PFSK-1 (cell line): Measurements from ENCODE around the gene OARD1.

Experiments
- SIN3A ChIP-seq: IDR thresholded peaks from 2 replicates; pipeline ENCODE4 v1.6.1; 2012; ENCODE audit warnings: mild to moderate bottlenecking, low read length, moderate library complexity, borderline replicate concordance; ENCODE audit not compliant: insufficient read depth
- TF ChIP-seq, protein P1 (sequence below), 2 experiments: IDR thresholded peaks; 2 replicates each; pipeline versions ENCODE4 v1.6.1 to v1.8.0; 2011 to 2012; ENCODE audit warnings: low read depth in 2 of 2, low read length in 2 of 2, control low read depth in 1 of 2, inconsistent platforms in 1 of 2, mild to moderate bottlenecking in 1 of 2, moderate library complexity in 1 of 2; ENCODE audit not compliant: insufficient read depth in 1 of 2

DNA sequence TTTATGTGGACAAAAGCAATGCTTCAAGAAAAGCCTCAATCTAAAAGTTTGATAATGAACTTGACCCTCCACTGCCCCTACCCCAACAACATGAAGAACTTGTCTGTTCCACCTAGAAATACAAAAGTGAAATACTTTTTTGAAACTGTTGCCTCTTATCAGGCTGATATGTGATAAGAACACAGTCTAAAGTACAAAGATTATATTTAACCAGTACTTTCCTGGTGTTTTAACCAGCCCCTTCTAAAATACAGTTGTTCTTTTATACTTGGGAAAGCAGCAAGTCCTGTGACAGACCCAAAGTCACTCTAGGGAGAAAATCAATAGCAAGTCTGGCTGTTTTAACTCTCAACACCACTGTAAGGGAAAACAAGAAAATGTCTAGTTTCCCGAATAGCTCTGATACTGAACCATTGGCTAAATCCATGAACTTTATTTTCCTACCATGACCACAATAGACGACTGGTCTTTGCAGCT lies 6.6 kb downstream of the OARD1 start:
- TF ChIP-seq, protein P1, sequence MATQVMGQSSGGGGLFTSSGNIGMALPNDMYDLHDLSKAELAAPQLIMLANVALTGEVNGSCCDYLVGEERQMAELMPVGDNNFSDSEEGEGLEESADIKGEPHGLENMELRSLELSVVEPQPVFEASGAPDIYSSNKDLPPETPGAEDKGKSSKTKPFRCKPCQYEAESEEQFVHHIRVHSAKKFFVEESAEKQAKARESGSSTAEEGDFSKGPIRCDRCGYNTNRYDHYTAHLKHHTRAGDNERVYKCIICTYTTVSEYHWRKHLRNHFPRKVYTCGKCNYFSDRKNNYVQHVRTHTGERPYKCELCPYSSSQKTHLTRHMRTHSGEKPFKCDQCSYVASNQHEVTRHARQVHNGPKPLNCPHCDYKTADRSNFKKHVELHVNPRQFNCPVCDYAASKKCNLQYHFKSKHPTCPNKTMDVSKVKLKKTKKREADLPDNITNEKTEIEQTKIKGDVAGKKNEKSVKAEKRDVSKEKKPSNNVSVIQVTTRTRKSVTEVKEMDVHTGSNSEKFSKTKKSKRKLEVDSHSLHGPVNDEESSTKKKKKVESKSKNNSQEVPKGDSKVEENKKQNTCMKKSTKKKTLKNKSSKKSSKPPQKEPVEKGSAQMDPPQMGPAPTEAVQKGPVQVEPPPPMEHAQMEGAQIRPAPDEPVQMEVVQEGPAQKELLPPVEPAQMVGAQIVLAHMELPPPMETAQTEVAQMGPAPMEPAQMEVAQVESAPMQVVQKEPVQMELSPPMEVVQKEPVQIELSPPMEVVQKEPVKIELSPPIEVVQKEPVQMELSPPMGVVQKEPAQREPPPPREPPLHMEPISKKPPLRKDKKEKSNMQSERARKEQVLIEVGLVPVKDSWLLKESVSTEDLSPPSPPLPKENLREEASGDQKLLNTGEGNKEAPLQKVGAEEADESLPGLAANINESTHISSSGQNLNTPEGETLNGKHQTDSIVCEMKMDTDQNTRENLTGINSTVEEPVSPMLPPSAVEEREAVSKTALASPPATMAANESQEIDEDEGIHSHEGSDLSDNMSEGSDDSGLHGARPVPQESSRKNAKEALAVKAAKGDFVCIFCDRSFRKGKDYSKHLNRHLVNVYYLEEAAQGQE (IDR thresholded peaks at IDR 0.05; ENCODE audit: insufficient read depth in 1 of 2, low read depth in 2 of 2, low read length in 2 of 2), result no peak
- no peak for TF ChIP-seq SIN3A
